Measurements from ENCODE around the gene PREX1. TPM values are rescaled to one million over a fixed set of nuclear protein-coding genes. Genes with fewer than 3 reads are reported as not detected.
"Not testable (repeated sequence)": the region's sequence is repeated elsewhere in the genome, so short reads cannot be mapped to it uniquely, and the experiment has no call there.

The PREX1 gene
- total RNA-seq, 1 donor from 2014 or later: 248 TPM

GRCh38 chr20:48760403-48760983, 67.3 kb downstream of the PREX1 start:
- peak overlapping the region; percentile 81 for H3K4me3 Mint-ChIP-seq (ENCODE audit: unreplicated experiment)
- peak overlapping the region; percentile 90 for H3K27ac Mint-ChIP-seq (ENCODE audit: unreplicated experiment)
- no peak for TF ChIP-seq CTCF (IDR thresholded peaks at IDR 0.05; ENCODE audit: unreplicated experiment)
- H3K36me3 Mint-ChIP-seq (ENCODE audit: low read depth, unreplicated experiment): peaks cover 57% of the 10 kb centered on the region
- DNase-seq (ENCODE audit: low spot score): no peak
- H3K27me3 Mint-ChIP-seq (ENCODE audit: unreplicated experiment): peaks cover 27% of the 10 kb centered on the region
- H3K4me1 Mint-ChIP-seq (ENCODE audit: unreplicated experiment): peaks cover 84% of the 10 kb centered on the region
- H3K9me3 Mint-ChIP-seq (ENCODE audit: unreplicated experiment): no peaks in the 10 kb centered on the region

- Mint-ChIP-seq H3K4me1 (ENCODE audit: unreplicated experiment) (peaks cover 85% of the 10 kb centered on the region), H3K36me3 (ENCODE audit: low read depth, unreplicated experiment) (peaks cover 57% of the 10 kb centered on the region), H3K27me3 (ENCODE audit: unreplicated experiment) (peaks cover 22% of the 10 kb centered on the region), H3K4me3 (ENCODE audit: unreplicated experiment) (no peak overlapping the region), H3K27ac (ENCODE audit: unreplicated experiment) (peak overlapping the region; percentile 90), H3K9me3 (ENCODE audit: unreplicated experiment) (no peaks in the 10 kb centered on the region)
- DNase-seq (ENCODE audit: low spot score): no peak
- TF ChIP-seq CTCF (IDR thresholded peaks at IDR 0.05; ENCODE audit: unreplicated experiment): no peak
Measured at GRCh38 chr20:48759631-48760245, 68.1 kb downstream of the PREX1 start.

- DNase-seq (ENCODE audit: low spot score): no peak
- TF ChIP-seq CTCF (IDR thresholded peaks at IDR 0.05; ENCODE audit: unreplicated experiment): no peak
- Mint-ChIP-seq H3K4me1 (ENCODE audit: unreplicated experiment) (peaks cover 82% of the 10 kb centered on the region), H3K4me3 (ENCODE audit: unreplicated experiment) (no peak overlapping the region), H3K9me3 (ENCODE audit: unreplicated experiment) (no peaks in the 10 kb centered on the region), H3K36me3 (ENCODE audit: low read depth, unreplicated experiment) (peaks cover 62% of the 10 kb centered on the region), H3K27me3 (ENCODE audit: unreplicated experiment) (peaks cover 28% of the 10 kb centered on the region), H3K27ac (ENCODE audit: unreplicated experiment) (peak overlapping the region; percentile 61)
Measured at GRCh38 chr20:48758206-48758820, 69.5 kb downstream of the PREX1 start.

- H3K4me3 Mint-ChIP-seq (ENCODE audit: unreplicated experiment); DNase-seq (ENCODE audit: low spot score); H3K9me3 Mint-ChIP-seq (ENCODE audit: unreplicated experiment): not testable (repeated sequence)
- Mint-ChIP-seq H3K27ac (ENCODE audit: unreplicated experiment) (peak overlapping the region; percentile 71), H3K4me1 (ENCODE audit: unreplicated experiment) (peaks cover 83% of the 10 kb centered on the region), H3K27me3 (ENCODE audit: unreplicated experiment) (peaks cover 23% of the 10 kb centered on the region), H3K36me3 (ENCODE audit: low read depth, unreplicated experiment) (peaks cover 67% of the 10 kb centered on the region)
Measured at GRCh38 chr20:48756774-48757173, 71.0 kb downstream of the PREX1 start.

GRCh38 chr20:48754292-48754691, 73.5 kb downstream of the PREX1 start:
- no peak overlapping the region for H3K4me3 Mint-ChIP-seq (ENCODE audit: unreplicated experiment)
- TF ChIP-seq CTCF (IDR thresholded peaks at IDR 0.05; ENCODE audit: unreplicated experiment): no peak
- H3K9me3 Mint-ChIP-seq (ENCODE audit: unreplicated experiment): no peaks in the 10 kb centered on the region
- H3K36me3 Mint-ChIP-seq (ENCODE audit: low read depth, unreplicated experiment): peaks cover 83% of the 10 kb centered on the region
- no peak overlapping the region for H3K27ac Mint-ChIP-seq (ENCODE audit: unreplicated experiment)
- peaks cover 29% of the 10 kb centered on the region for H3K27me3 Mint-ChIP-seq (ENCODE audit: unreplicated experiment)
- H3K4me1 Mint-ChIP-seq (ENCODE audit: unreplicated experiment): peaks cover 86% of the 10 kb centered on the region
- no peak for DNase-seq (ENCODE audit: low spot score)
